Colon (tissue), 2 donors: Measurements from ENCODE around the gene UVSSA.

ENCODE experiments used
- FAIRE-seq: peaks from 2 replicates; lab custom pipeline; 2012; peaks lifted over from hg19 to GRCh38; lab: Jason Lieb, UNC
- donor health status: control.
- donor health status: control.

The UVSSA gene, protein sequence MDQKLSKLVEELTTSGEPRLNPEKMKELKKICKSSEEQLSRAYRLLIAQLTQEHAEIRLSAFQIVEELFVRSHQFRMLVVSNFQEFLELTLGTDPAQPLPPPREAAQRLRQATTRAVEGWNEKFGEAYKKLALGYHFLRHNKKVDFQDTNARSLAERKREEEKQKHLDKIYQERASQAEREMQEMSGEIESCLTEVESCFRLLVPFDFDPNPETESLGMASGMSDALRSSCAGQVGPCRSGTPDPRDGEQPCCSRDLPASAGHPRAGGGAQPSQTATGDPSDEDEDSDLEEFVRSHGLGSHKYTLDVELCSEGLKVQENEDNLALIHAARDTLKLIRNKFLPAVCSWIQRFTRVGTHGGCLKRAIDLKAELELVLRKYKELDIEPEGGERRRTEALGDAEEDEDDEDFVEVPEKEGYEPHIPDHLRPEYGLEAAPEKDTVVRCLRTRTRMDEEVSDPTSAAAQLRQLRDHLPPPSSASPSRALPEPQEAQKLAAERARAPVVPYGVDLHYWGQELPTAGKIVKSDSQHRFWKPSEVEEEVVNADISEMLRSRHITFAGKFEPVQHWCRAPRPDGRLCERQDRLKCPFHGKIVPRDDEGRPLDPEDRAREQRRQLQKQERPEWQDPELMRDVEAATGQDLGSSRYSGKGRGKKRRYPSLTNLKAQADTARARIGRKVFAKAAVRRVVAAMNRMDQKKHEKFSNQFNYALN

DNA sequence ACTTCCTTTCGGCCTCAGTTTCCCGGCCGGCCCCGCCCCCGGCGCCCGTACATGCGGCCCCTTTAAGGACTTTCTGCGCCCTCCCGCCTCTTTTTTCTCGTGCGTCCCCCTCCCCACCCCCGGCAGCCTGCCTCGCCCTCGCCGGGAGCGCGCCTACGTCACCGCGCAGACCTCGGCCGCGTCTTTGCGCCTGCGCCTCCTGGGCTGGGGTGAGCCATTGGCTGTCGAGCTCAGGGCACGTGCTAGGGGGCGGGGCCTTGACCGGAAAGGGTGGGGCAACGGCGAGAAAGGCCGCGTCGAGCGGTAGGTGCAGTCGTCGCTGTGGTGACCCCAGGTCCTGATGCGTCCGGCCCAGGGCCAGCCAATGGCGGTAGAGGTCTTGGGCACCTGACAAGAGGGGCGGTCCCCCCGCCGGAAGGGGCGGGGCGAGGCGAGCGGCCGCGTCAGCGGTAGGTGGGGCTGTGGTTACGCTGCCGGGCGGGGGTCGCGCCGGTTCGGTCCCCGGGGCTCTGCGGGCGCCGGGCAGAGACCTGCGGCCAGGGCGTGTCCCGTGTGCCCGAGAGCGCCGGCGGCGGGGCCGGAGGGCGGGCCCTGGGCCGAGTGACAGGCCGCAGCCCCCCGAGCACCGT is at the start of gene UVSSA:
UVSSA (plus strand) TSS at position 428 of the 629 bp plus-strand sequence. CDS start 884 bp downstream, outside the sequence.
- no peak for FAIRE-seq

- FAIRE-seq: no peak
Observed at GRCh38 chr4:1297456-1298325, 49.3 kb upstream of the UVSSA start.

DNA sequence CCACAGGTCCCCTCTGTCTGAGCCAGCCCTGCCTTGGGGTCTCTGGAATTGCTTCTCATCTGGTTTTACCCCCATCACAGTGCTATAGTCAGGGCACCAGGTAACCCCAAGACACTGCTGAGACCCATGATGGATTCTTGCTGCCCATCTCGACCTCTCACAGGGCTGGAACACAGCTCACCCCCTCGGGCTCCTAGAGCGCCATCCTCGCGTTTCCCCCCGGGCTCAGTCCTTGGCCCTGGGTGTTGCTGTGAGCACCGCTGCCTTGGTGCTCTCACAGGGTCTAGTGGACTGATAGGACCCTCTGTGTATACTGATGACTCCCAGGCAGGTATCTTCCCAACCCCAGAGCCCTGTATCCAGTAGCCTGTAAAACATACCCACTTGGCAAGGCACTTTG is 48.5 kb upstream of the UVSSA start:
- no peak for FAIRE-seq

DNA sequence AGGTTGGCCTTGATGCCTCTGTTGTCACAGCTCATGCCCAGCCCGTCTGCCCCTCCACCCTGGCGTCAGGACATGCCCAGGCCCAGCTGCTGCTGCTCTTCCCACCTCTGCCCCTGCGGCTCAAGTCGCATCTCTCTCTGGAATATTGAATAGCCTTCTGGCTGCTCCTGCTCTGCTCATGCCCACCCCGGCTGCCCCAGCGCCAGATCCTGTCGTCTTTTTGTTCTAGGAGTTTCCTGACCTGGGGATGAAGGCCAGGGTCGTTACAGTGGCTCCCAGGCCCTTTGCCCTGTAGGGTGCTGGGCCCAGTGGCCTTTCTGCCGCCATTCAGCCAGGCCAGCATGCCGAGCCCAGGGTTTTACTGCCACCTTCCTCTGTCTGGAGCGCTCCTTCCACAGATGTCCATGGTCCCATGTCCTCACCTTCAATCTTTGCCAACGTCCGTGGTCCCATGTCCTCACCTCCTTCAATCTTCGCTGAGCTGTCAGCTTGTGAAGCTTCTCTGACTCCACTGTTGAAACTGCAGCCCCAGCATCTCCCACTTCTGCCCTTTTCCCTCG is 47.6 kb upstream of the UVSSA start:
- no peak for FAIRE-seq

DNA sequence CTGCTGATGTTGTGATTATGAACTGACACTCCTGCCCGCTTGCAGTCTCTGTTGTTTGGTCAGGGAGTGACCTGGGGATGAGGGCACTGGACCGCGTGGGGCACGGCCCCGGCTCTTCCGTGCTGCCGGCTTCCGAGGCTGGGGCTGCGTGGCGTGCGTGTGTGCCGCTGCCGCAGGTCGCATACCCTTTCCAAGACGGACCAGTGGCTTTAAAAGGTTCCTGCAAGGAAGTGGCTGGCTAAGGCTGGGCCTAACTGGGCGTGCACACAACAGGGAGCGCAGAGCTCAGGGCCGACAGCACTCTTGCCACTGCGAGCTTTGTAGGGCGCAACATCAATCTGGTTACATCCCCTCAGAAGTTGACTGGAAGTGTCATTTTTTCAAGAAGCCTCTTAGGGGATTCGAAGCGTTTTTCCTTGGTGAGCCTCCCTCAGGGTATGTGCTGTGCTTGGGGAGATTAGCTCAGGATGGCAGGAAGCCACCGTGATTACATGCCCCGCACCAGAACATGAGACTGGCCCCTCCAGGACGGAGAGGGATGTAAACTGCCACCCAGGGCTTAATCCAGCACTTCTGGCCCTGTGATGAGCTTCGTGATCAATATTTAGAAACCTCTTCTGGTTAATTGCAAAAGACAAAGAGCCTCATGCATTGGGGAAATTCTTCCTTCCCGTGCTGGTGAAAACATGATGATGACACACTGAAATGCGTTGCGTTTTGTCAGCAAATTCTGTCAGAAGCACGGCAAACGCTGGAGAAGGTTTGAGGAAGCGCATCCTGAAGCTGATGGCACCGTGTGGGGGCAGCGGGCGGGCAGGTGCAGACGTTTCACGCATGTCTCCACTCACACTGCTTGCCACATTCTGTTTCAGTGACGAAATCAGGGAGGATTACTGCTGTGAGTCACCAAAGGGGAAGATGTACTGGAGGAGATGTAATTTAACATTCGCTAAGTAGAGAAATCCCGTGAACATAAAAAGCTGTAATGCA is 46.2 kb upstream of the UVSSA start:
- FAIRE-seq: no peak

- no peak for FAIRE-seq
Observed at GRCh38 chr4:1302159-1302558, 44.8 kb upstream of the UVSSA start.

- FAIRE-seq: no peak
Observed at GRCh38 chr4:1305261-1305711, 41.7 kb upstream of the UVSSA start.

DNA sequence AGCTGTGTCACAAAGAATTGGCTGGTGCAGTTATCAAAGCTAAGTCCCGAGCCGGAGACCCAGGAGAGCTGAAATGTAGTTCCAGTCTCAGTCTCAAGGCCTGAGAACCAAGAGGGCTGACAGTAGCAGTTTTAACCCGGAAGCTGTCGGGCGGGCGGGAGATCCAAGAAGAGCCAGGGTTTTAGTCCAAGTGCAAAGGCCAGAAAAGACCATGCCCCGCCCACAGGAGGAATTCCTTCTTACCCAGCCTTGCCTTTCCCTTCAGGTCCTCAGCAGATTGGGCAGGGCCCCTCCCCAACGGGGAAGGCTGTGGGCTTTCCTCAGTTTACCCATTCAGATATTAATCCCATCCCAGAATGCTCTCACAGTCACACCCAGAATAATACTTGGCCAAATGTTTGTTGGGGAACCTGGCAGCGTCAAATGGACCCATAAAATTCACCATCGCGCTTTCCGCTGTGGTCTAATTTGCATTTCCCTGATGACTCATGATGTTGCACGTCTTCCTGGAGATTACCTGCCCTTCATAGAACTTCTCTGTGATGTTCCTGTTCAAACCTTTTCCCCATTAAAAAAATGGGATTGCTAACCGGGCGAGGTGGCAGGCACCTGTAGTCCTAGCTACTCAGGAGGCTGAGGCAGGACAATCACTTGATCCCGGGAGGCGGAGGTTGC is 41.1 kb upstream of the UVSSA start:
- no peak for FAIRE-seq

GRCh38 chr4:1307951-1308735 is 38.9 kb upstream of the UVSSA start:
- no peak for FAIRE-seq

DNA sequence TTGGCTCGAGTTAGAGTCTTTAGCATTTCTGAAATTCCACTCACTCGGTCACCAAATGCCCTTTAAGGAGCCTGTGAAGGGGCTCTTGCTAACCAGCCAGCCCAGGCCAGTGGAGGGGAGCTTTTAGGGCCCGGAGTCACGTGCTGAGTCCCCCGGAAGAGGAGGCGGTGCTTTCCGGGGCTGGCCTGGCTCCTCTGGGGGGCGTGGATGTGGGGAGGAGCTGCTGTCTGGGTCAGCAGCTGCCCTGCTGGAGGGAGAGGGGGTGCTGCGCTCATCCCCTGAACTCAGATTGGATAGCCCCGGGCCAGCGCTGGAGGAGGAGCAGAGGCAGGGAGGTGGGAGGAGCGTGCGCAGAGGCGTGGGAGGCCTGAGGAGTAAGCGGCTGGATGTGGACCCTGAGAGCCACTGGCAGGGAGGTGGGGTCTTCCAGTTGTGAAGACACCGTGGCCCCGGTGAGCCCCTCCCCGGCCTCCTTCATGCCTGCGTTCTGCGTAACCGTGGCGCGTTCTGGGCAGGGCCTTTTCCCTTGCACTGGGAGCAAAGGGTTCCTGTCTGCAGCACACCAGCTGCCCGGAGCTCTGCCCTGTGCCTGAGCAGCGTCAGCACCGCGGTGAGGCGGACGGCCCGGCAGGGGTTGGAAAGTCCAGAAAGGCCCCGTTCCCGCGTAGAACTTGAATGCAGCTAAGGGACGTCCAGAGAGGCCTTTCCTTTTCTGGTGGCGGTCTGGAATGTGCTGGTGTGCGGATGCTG is 37.6 kb upstream of the UVSSA start:
- no peak for FAIRE-seq

DNA sequence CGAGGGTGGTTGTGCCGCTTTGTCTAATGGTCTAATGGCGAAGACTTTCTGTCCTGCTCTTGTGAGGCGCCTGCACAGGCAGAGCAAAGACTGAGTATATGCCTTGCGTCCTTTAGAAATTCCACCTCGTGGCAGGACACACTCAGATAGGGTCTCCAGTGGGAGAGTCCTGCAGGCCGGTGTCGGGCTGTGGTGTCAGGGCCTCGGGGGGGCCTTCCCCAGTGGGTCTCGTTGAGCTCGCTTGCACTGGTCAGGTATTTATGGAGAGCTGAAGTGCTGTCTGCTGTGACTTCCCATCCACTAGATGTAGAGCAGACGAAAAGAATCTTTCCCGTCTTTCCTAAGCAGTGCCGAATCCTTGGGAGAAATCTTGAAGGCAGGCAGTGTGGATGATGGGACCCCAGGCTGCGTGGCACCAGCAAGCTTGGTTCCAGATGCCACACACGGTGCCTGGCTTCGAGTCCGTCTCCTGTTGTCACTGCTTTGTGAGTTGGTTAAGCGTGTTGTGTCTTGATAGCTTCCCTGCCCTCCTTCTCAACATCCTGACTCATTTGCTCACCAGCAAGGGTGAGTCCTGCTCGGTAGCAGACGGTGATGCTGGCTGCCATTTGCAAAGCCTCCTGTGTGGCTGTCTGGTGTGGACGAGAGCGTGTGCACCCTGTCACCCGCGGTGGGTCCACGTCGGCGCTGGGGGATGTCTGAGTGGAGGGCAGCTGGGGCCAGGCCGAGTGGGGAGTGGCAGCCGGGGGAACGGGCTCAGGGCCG is 36.8 kb upstream of the UVSSA start:
- no peak for FAIRE-seq

DNA sequence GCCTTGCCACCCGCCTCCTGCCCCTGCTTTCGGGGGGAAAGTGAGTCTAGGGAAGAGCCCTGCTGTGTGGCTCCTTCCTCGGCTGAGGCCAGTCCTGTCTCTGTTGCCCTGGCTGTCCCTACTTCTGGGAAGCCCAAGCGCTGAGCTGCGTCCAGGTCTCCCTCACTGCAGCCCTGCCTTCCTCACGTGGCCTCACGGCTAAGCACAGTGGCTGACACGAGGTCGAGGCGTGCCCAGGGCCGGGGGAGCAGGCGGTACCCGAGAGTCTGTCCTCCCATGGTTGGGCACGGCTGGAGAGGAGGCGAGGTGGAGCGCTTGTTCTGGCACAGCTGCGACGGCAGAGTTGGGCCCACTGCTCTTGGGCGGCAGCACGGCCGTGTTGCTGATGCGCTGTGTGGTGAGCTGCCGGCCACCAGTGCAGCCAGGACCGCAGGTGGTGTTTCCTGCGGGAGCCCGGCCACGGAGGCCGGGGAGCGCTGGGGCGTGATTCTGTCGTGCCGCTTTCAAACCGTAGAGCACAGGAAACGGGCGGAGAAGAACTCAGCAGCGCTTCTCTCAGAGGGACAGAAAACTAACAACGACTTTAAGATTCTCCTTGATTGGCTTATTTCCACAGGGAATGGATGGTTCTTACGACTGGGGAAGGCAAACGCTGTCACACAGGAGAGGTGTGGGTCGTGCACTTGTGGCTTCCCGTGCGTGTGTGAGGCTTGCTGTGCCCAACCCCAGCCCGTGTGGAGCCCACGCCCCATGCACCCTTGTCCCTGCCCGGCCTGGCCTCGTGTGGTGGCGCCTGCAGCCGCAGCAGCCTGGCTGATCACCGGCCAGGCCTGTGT is 36.0 kb upstream of the UVSSA start:
- FAIRE-seq: no peak

GRCh38 chr4:1312821-1313640 is 34.0 kb upstream of the UVSSA start:
- FAIRE-seq: no peak

GRCh38 chr4:1315306-1315705 is 31.7 kb upstream of the UVSSA start:
- FAIRE-seq: no peak

DNA sequence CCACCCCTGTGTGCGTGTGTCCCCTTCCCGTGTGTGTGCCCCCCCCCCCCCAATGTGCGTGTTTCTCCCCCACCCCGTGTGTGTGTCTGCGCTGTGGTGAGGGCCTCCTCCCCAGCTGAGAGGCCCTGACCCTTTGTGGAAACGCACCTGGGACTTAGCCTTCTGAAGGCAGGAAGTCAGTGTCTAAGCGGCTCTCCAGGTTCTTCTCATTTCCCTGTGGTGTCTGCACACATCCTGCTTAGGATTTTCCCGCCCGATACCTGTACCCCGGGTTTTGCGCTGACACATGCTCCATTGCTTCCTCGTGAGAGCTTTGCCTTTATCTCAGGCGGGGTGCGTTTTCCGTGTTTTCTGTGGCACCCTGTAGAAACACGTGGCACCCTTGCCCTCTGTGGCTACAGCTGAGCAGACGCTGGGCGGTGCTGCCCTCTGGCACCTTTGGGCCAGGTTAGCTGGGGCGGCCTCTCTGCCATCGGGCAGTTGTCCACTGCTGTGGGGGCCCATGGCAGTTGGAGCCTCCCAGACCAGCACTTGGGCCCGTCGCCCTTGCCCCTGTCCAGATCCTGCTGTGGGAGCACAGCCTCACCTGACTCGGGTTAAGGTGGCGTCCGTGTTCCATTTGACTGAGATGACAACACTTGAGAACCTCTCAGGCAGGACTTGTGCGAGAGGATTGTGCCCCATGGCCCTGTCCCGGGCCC is 31.0 kb upstream of the UVSSA start:
- no peak for FAIRE-seq
